Trophoblast cell (in vitro differentiated cells and primary cell): ENCODE data around the gene RAMACL.

Source experiments
- DNase-seq, 2 donors: peaks; one replicate each; pipeline ENCODE4 v3.0.0-alpha.2; 2016
- H2AFZ ChIP-seq: 2 replicates; pipeline ENCODE4 v1.6.1; 2013; ENCODE audit warnings: low read length, moderate library complexity, mild to moderate bottlenecking; ENCODE audit not compliant: insufficient read depth, poor library complexity
- H2AK5ac ChIP-seq: 2 replicates; pipeline ENCODE4 v1.6.1; 2013; ENCODE audit warnings: mild to moderate bottlenecking, low read length
- H2BK120ac ChIP-seq: 2 replicates; pipeline ENCODE4 v1.6.1; 2013; ENCODE audit warnings: low read length, mild to moderate bottlenecking, moderate library complexity; ENCODE audit not compliant: insufficient read depth, poor library complexity
- H2BK12ac ChIP-seq: 2 replicates; pipeline ENCODE4 v1.6.1; 2013; ENCODE audit warnings: mild to moderate bottlenecking, low read length, moderate library complexity
- H2BK5ac ChIP-seq: 2 replicates; pipeline ENCODE4 v1.6.1; 2013; ENCODE audit warnings: low read length, low read depth, moderate library complexity, mild to moderate bottlenecking; ENCODE audit not compliant: poor library complexity
- H3K14ac ChIP-seq: 2 replicates; pipeline ENCODE4 v1.6.1; 2013; ENCODE audit warnings: mild to moderate bottlenecking, low read length
- H3K18ac ChIP-seq: 2 replicates; pipeline ENCODE4 v1.6.1; 2013; ENCODE audit warnings: mild to moderate bottlenecking, low read length
- H3K23ac ChIP-seq: 2 replicates; pipeline ENCODE4 v1.6.1; 2013; ENCODE audit warnings: low read length
- H3K27ac ChIP-seq: 2 replicates; pipeline ENCODE4 v1.5.1; 2013; ENCODE audit warnings: low read depth, mild to moderate bottlenecking, inconsistent platforms, low read length, moderate library complexity
- H3K27me3 ChIP-seq: 2 replicates; pipeline ENCODE4 v1.6.1; 2013; ENCODE audit warnings: inconsistent platforms, mild to moderate bottlenecking, low read length, moderate library complexity; ENCODE audit not compliant: insufficient read depth
- H3K36me3 ChIP-seq, 2 experiments: 1 replicate in 1 of 2; 2 replicates in 1 of 2; pipeline ENCODE4 v1.6.1; 2013; ENCODE audit warnings: low read length in 2 of 2, mild to moderate bottlenecking in 2 of 2, moderate library complexity in 1 of 2; ENCODE audit not compliant: insufficient read depth in 2 of 2, control insufficient read depth in 1 of 2
- H3K4ac ChIP-seq: 2 replicates; pipeline ENCODE4 v1.6.1; 2013; ENCODE audit warnings: low read depth, mild to moderate bottlenecking, low read length, moderate library complexity
- H3K4me1 ChIP-seq, 2 experiments: 1 replicate in 1 of 2; 2 replicates in 1 of 2; pipeline ENCODE4 v1.6.1; 2013; ENCODE audit warnings: low read length in 2 of 2, mild to moderate bottlenecking in 2 of 2, moderate library complexity in 1 of 2; ENCODE audit not compliant: insufficient read depth in 2 of 2, control insufficient read depth in 1 of 2
- H3K4me2 ChIP-seq: 2 replicates; pipeline ENCODE4 v1.6.1; 2013; ENCODE audit warnings: inconsistent platforms, mild to moderate bottlenecking, low read length, moderate library complexity
- H3K4me3 ChIP-seq: 2 replicates; pipeline ENCODE4 v1.5.1; 2013; ENCODE audit warnings: mild to moderate bottlenecking, low read depth, low read length, inconsistent platforms
- H3K79me1 ChIP-seq: one replicate; pipeline ENCODE4 v1.6.1; 2013; ENCODE audit warnings: low read length
- H3K79me2 ChIP-seq: 2 replicates; pipeline ENCODE4 v1.6.1; 2013; ENCODE audit warnings: low read length, mild to moderate bottlenecking; ENCODE audit not compliant: control insufficient read depth, insufficient read depth, poor library complexity
- H3K9ac ChIP-seq: 2 replicates; pipeline ENCODE4 v1.6.1; 2013; ENCODE audit warnings: mild to moderate bottlenecking, low read length
- H3K9me3 ChIP-seq: 2 replicates; pipeline ENCODE4 v1.6.1; 2013; ENCODE audit warnings: low read depth, mild to moderate bottlenecking, control low read depth, inconsistent platforms, low read length; ENCODE audit not compliant: insufficient read depth
- H4K12ac ChIP-seq: 2 replicates; pipeline ENCODE4 v1.6.1; 2013; ENCODE audit warnings: low read depth, mild to moderate bottlenecking, low read length, moderate library complexity
- H4K8ac ChIP-seq: 2 replicates; pipeline ENCODE4 v1.6.1; 2013; ENCODE audit warnings: low read depth, mild to moderate bottlenecking, low read length, moderate library complexity
- H4K91ac ChIP-seq: one replicate; pipeline ENCODE4 v1.6.1; 2013; ENCODE audit warnings: low read depth, mild to moderate bottlenecking, low read length, moderate library complexity
- WGBS: extraction: QIAGEN DNeasy Blood & Tissue Kit; methylation state at CpG from one replicate; pipeline ENCODE4 v1.1.7; 2013; ENCODE audit warnings: missing lambda C conversion rate; ENCODE audit not compliant: insufficient read length, insufficient coverage; ENCODE audit errors: extremely low coverage; 5-methylcytosine and 5-hydroxymethylcytosine counted together

RAMACL gene

GRCh38 chr6:166632731-166633130 is 46.3 kb upstream of the RAMACL start:
- no peak overlapping the region for H2AFZ ChIP-seq
- H3K23ac ChIP-seq, result no peak overlapping the region
- H4K91ac ChIP-seq, result no peak overlapping the region
- no peak overlapping the region for H3K4me3 ChIP-seq
- no peak overlapping the region for H3K18ac ChIP-seq
- H4K12ac ChIP-seq, result no peak overlapping the region
- H2AK5ac ChIP-seq, result no peak overlapping the region
- no peak overlapping the region for H3K4me2 ChIP-seq
- no peaks in the 10 kb centered on the region for H3K79me2 ChIP-seq
- peaks cover 2% of the 10 kb centered on the region for H3K27me3 ChIP-seq
- H3K79me1 ChIP-seq, result no peaks in the 10 kb centered on the region
- H2BK12ac ChIP-seq, result no peak overlapping the region
- no peak overlapping the region for H2BK5ac ChIP-seq
- H2BK120ac ChIP-seq, result no peak overlapping the region
- H3K4ac ChIP-seq, result no peak overlapping the region
- H3K36me3 ChIP-seq, result no peaks in the 10 kb centered on the region
- no peak overlapping the region for H4K8ac ChIP-seq
- WGBS, result no CpG with 5 or more reads among the region's 11 CpGs
- H3K4me1 ChIP-seq, result peaks cover 4 to 6% of the 10 kb centered on the region in 2 experiments
- DNase-seq, result no peak
- H3K9me3 ChIP-seq, result peaks cover 3% of the 10 kb centered on the region
- no peak overlapping the region for H3K9ac ChIP-seq
- H3K14ac ChIP-seq, result no peak overlapping the region
- no peak overlapping the region for H3K27ac ChIP-seq

- H3K23ac ChIP-seq, result no peak overlapping the region
- peaks cover 2% of the 10 kb centered on the region for H3K27me3 ChIP-seq
- H2BK120ac ChIP-seq, result no peak overlapping the region
- H3K4me2 ChIP-seq, result no peak overlapping the region
- H3K14ac ChIP-seq, result no peak overlapping the region
- no peak overlapping the region for H4K91ac ChIP-seq
- H3K36me3 ChIP-seq, result no peaks in the 10 kb centered on the region
- WGBS, result no CpG with 5 or more reads among the region's 6 CpGs
- H4K12ac ChIP-seq, result no peak overlapping the region
- peaks cover 4% of the 10 kb centered on the region for H3K79me2 ChIP-seq
- DNase-seq, result no peak
- no peak overlapping the region for H3K27ac ChIP-seq
- no peak overlapping the region for H2AK5ac ChIP-seq
- H2AFZ ChIP-seq, result no peak overlapping the region
- H3K9me3 ChIP-seq, result peaks cover 3% of the 10 kb centered on the region
- H3K79me1 ChIP-seq, result peaks cover 5% of the 10 kb centered on the region
- H3K9ac ChIP-seq, result no peak overlapping the region
- H3K4ac ChIP-seq, result no peak overlapping the region
- H2BK12ac ChIP-seq, result no peak overlapping the region
- peaks cover 4 to 6% of the 10 kb centered on the region in 2 experiments for H3K4me1 ChIP-seq
- H4K8ac ChIP-seq, result no peak overlapping the region
- no peak overlapping the region for H3K4me3 ChIP-seq
- no peak overlapping the region for H3K18ac ChIP-seq
- no peak overlapping the region for H2BK5ac ChIP-seq
These were observed 44.0 kb upstream of the RAMACL start for GRCh38 chr6:166630462-166630861.

GRCh38 chr6:166629628-166630027 is 43.1 kb upstream of the RAMACL start:
- Histone ChIP-seq H2BK120ac (no peak overlapping the region), H3K36me3 (no peaks in the 10 kb centered on the region), H2AK5ac (no peak overlapping the region), H3K9me3 (peaks cover 3% of the 10 kb centered on the region), H3K27me3 (peaks cover 2% of the 10 kb centered on the region), H3K79me1 (peaks cover 5% of the 10 kb centered on the region), H3K4me3 (no peak overlapping the region), H3K4ac (no peak overlapping the region), H3K14ac (no peak overlapping the region), H3K27ac (no peak overlapping the region), H4K8ac (no peak overlapping the region), H4K12ac (no peak overlapping the region), H4K91ac (no peak overlapping the region), H2AFZ (no peak overlapping the region), H2BK5ac (no peak overlapping the region), H3K4me1 (peaks cover 6 to 8% of the 10 kb centered on the region in 2 experiments), H3K9ac (no peak overlapping the region), H3K4me2 (no peak overlapping the region), H3K79me2 (peaks cover 4% of the 10 kb centered on the region), H2BK12ac (no peak overlapping the region), H3K18ac (no peak overlapping the region), H3K23ac (no peak overlapping the region)
- DNase-seq, result no peak
- WGBS, result no CpG with 5 or more reads among the region's 5 CpGs

GRCh38 chr6:166627875-166628801 is 41.7 kb upstream of the RAMACL start:
- H3K4me2 ChIP-seq, result peak overlapping the region; percentile 92
- peak overlapping the region; percentile 62 for H3K4me3 ChIP-seq
- H3K27ac ChIP-seq, result peak overlapping the region; percentile 72
- peak overlapping the region; percentile 33 for H3K18ac ChIP-seq
- H2AFZ ChIP-seq, result peak overlapping the region; percentile 57
- no peak overlapping the region for H3K4ac ChIP-seq
- H2AK5ac ChIP-seq, result no peak overlapping the region
- peak overlapping the region; percentile 7 for H3K14ac ChIP-seq
- no peaks in the 10 kb centered on the region for H3K9me3 ChIP-seq
- peak overlapping the region; percentile 33 for H4K91ac ChIP-seq
- H4K8ac ChIP-seq, result no peak overlapping the region
- no peak overlapping the region for H2BK12ac ChIP-seq
- H3K27me3 ChIP-seq, result peaks cover 2% of the 10 kb centered on the region
- peak; percentile 56 to 72 for DNase-seq
- H3K23ac ChIP-seq, result no peak overlapping the region
- H3K4me1 ChIP-seq, result peaks cover 11 to 13% of the 10 kb centered on the region in 2 experiments
- H3K36me3 ChIP-seq, result no peaks in the 10 kb centered on the region
- H2BK120ac ChIP-seq, result no peak overlapping the region
- H2BK5ac ChIP-seq, result no peak overlapping the region
- H4K12ac ChIP-seq, result no peak overlapping the region
- H3K79me2 ChIP-seq, result peaks cover 4% of the 10 kb centered on the region
- peak overlapping the region; percentile 14 for H3K9ac ChIP-seq
- WGBS, result no CpG with 5 or more reads among the region's 61 CpGs
- H3K79me1 ChIP-seq, result peaks cover 5% of the 10 kb centered on the region
